ENCODE data around the gene PEX7.

Gene PEX7

GRCh38 chr6:136887953-136888352, 65.6 kb downstream of the PEX7 start:
- no peak overlapping the region for H3K4me3 ChIP-seq (ENCODE audit: insufficient read length, low read depth)
- no peak for DNase-seq (ENCODE audit: low read depth, low spot score)
- H3K9me3 ChIP-seq (ENCODE audit: insufficient read depth, low read length): no peaks in the 10 kb centered on the region
- no peak overlapping the region for H3K9ac ChIP-seq (ENCODE audit: insufficient read length, low read depth)
- TF ChIP-seq YY1 (IDR thresholded peaks at IDR 0.05; ENCODE audit: insufficient read depth, insufficient read length) (no peak), SUZ12 (IDR thresholded peaks at IDR 0.05; ENCODE audit: extremely low read depth, insufficient read depth, insufficient read length) (no peak), ZNF274 (IDR thresholded peaks at IDR 0.05; ENCODE audit: low read depth, low read length) (no peak)
- no peaks in the 10 kb centered on the region for H3K4me1 ChIP-seq (ENCODE audit: insufficient read depth, insufficient read length)
- no peaks in the 10 kb centered on the region for H3K36me3 ChIP-seq (ENCODE audit: insufficient read depth, insufficient read length, low read length)
- no peaks in the 10 kb centered on the region for H3K27me3 ChIP-seq (ENCODE audit: insufficient read depth, insufficient read length)

- Histone ChIP-seq H3K4me3 (ENCODE audit: insufficient read length, low read depth) (no peak overlapping the region), H3K36me3 (ENCODE audit: insufficient read depth, insufficient read length, low read length) (no peaks in the 10 kb centered on the region), H3K27me3 (ENCODE audit: insufficient read depth, insufficient read length) (no peaks in the 10 kb centered on the region), H3K9me3 (ENCODE audit: insufficient read depth, low read length) (no peaks in the 10 kb centered on the region), H3K4me1 (ENCODE audit: insufficient read depth, insufficient read length) (no peaks in the 10 kb centered on the region), H3K9ac (ENCODE audit: insufficient read length, low read depth) (no peak overlapping the region)
- TF ChIP-seq ZNF274 (IDR thresholded peaks at IDR 0.05; ENCODE audit: low read depth, low read length) (no peak), SUZ12 (IDR thresholded peaks at IDR 0.05; ENCODE audit: extremely low read depth, insufficient read depth, insufficient read length) (no peak), YY1 (IDR thresholded peaks at IDR 0.05; ENCODE audit: insufficient read depth, insufficient read length) (no peak)
- no peak for DNase-seq (ENCODE audit: low read depth, low spot score)
Measured at GRCh38 chr6:136889271-136890193, 67.1 kb downstream of the PEX7 start.

- Histone ChIP-seq H3K27me3 (ENCODE audit: insufficient read depth, insufficient read length) (no peaks in the 10 kb centered on the region), H3K36me3 (ENCODE audit: insufficient read depth, insufficient read length, low read length) (no peaks in the 10 kb centered on the region)
- no peak for DNase-seq (ENCODE audit: low read depth, low spot score)
Measured at GRCh38 chr6:136890194-136890839, 67.9 kb downstream of the PEX7 start.

DNA sequence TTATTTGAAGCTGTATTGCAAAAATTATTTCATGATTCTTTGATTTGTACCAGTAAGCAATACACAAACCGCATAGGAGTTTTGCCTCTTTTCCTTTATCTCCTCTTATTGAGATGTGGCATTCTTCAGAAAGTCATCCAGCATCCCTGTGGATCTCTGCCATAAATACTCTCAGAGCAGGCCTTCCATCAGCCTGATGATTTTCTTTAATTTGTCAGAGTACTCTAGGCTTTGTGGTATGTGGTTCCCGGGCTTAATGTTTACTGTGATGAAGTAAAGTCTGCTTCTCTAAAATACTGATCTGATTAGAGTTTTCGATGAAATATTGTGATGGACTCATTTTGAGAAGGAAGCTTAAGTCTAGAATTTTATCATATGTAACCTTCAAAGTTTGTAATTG, 68.6 kb downstream of the PEX7 start:
- TF ChIP-seq SUZ12 (IDR thresholded peaks at IDR 0.05; ENCODE audit: extremely low read depth, insufficient read depth, insufficient read length) (no peak), YY1 (IDR thresholded peaks at IDR 0.05; ENCODE audit: insufficient read depth, insufficient read length) (no peak), ZNF274 (IDR thresholded peaks at IDR 0.05; ENCODE audit: low read depth, low read length) (no peak)

More at GRCh38 chr6:136890194-136890839, 67.9 kb downstream of the PEX7 start:
- no peaks in the 10 kb centered on the region for H3K9me3 ChIP-seq (ENCODE audit: insufficient read depth, low read length)
- H3K9ac ChIP-seq (ENCODE audit: insufficient read length, low read depth): no peak overlapping the region
- H3K4me1 ChIP-seq (ENCODE audit: insufficient read depth, insufficient read length): no peaks in the 10 kb centered on the region
- no peak overlapping the region for H3K4me3 ChIP-seq (ENCODE audit: insufficient read length, low read depth)
- TF ChIP-seq ZNF274 (IDR thresholded peaks at IDR 0.05; ENCODE audit: low read depth, low read length) (no peak), SUZ12 (IDR thresholded peaks at IDR 0.05; ENCODE audit: extremely low read depth, insufficient read depth, insufficient read length) (no peak)

GRCh38 chr6:136893187-136893586, 70.8 kb downstream of the PEX7 start:
- H3K4me1 ChIP-seq (ENCODE audit: insufficient read depth, insufficient read length): no peaks in the 10 kb centered on the region
- TF ChIP-seq ZNF274 (IDR thresholded peaks at IDR 0.05; ENCODE audit: low read depth, low read length) (no peak), SUZ12 (IDR thresholded peaks at IDR 0.05; ENCODE audit: extremely low read depth, insufficient read depth, insufficient read length) (no peak), YY1 (IDR thresholded peaks at IDR 0.05; ENCODE audit: insufficient read depth, insufficient read length) (no peak)
- peaks cover 3% of the 10 kb centered on the region for H3K36me3 ChIP-seq (ENCODE audit: insufficient read depth, insufficient read length, low read length)
- no peaks in the 10 kb centered on the region for H3K9me3 ChIP-seq (ENCODE audit: insufficient read depth, low read length)
- no peak overlapping the region for H3K9ac ChIP-seq (ENCODE audit: insufficient read length, low read depth)
- DNase-seq (ENCODE audit: low read depth, low spot score): no peak
- no peaks in the 10 kb centered on the region for H3K27me3 ChIP-seq (ENCODE audit: insufficient read depth, insufficient read length)
- no peak overlapping the region for H3K4me3 ChIP-seq (ENCODE audit: insufficient read length, low read depth)

More for the DNA sequence above, 68.6 kb downstream of the PEX7 start:
- Histone ChIP-seq H3K9ac (ENCODE audit: insufficient read length, low read depth) (no peak overlapping the region), H3K4me1 (ENCODE audit: insufficient read depth, insufficient read length) (no peaks in the 10 kb centered on the region), H3K36me3 (ENCODE audit: insufficient read depth, insufficient read length, low read length) (no peaks in the 10 kb centered on the region), H3K4me3 (ENCODE audit: insufficient read length, low read depth) (no peak overlapping the region), H3K27me3 (ENCODE audit: insufficient read depth, insufficient read length) (no peaks in the 10 kb centered on the region), H3K9me3 (ENCODE audit: insufficient read depth, low read length) (no peaks in the 10 kb centered on the region)
- DNase-seq (ENCODE audit: low read depth, low spot score): no peak

DNA sequence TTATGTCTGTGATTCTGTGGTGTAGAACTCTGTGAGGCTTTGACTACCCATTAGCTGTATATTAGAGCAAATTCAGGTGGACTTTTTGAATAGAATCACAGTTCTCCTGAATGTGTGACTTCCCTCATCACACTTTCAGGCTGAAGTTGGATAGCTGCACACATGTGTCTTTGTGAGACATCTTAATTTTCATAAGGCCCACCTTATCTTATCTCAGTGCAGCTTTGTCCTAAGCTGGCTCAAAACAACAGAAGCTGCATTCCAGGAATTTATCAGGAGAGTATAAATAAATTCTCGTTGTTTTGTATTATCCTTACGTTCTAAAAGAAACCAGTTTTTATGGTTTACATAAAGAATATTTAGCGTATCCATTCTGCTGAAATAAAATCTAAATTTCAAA, 73.5 kb downstream of the PEX7 start:
- Histone ChIP-seq H3K4me1 (ENCODE audit: insufficient read depth, insufficient read length) (no peaks in the 10 kb centered on the region), H3K36me3 (ENCODE audit: insufficient read depth, insufficient read length, low read length) (peaks cover 13% of the 10 kb centered on the region), H3K27me3 (ENCODE audit: insufficient read depth, insufficient read length) (no peaks in the 10 kb centered on the region), H3K4me3 (ENCODE audit: insufficient read length, low read depth) (no peak overlapping the region), H3K9me3 (ENCODE audit: insufficient read depth, low read length) (no peaks in the 10 kb centered on the region), H3K9ac (ENCODE audit: insufficient read length, low read depth) (no peak overlapping the region)
- DNase-seq (ENCODE audit: low read depth, low spot score): no peak
- TF ChIP-seq SUZ12 (IDR thresholded peaks at IDR 0.05; ENCODE audit: extremely low read depth, insufficient read depth, insufficient read length): no peak
- TF ChIP-seq YY1 (IDR thresholded peaks at IDR 0.05; ENCODE audit: insufficient read depth, insufficient read length): no peak
- TF ChIP-seq ZNF274 (IDR thresholded peaks at IDR 0.05; ENCODE audit: low read depth, low read length): no peak

- no peaks in the 10 kb centered on the region for H3K4me1 ChIP-seq (ENCODE audit: insufficient read depth, insufficient read length)
- DNase-seq (ENCODE audit: low read depth, low spot score): no peak
- no peaks in the 10 kb centered on the region for H3K27me3 ChIP-seq (ENCODE audit: insufficient read depth, insufficient read length)
- H3K9ac ChIP-seq (ENCODE audit: insufficient read length, low read depth): no peak overlapping the region
- H3K36me3 ChIP-seq (ENCODE audit: insufficient read depth, insufficient read length, low read length): peaks cover 14% of the 10 kb centered on the region
- no peak for TF ChIP-seq ZNF274 (IDR thresholded peaks at IDR 0.05; ENCODE audit: low read depth, low read length)
- no peak for TF ChIP-seq SUZ12 (IDR thresholded peaks at IDR 0.05; ENCODE audit: extremely low read depth, insufficient read depth, insufficient read length)
- TF ChIP-seq YY1 (IDR thresholded peaks at IDR 0.05; ENCODE audit: insufficient read depth, insufficient read length): no peak
- H3K4me3 ChIP-seq (ENCODE audit: insufficient read length, low read depth): no peak overlapping the region
- H3K9me3 ChIP-seq (ENCODE audit: insufficient read depth, low read length): no peaks in the 10 kb centered on the region
Measured at GRCh38 chr6:136897071-136897470, 74.7 kb downstream of the PEX7 start.

Measured in NT2/D1 (cell line).